SK-N-SH (cell line): ENCODE results near the gene EP300. TPM values are rescaled to one million over a fixed set of nuclear protein-coding genes. Genes with fewer than 3 reads are reported as not detected.
"Not testable (repeated sequence)": the region's sequence is repeated elsewhere in the genome, so short reads cannot be mapped to it uniquely, and the experiment has no call there.

Experiments
- CTCF ChIA-PET: fragments of 300-600, 350-600 bp; formaldehyde crosslinking; extraction: SDS; loops from one replicate; lab custom pipeline; 2021; lab: Yijun Ruan, JAX
- POLR2A ChIA-PET: fragments of 350-600 bp; sonication (Branson Sonifier 250); formaldehyde crosslinking; extraction: SDS; loops from one replicate; lab custom pipeline; 2020; ENCODE audit warnings: antibody characterized with exemption, inconsistent platforms; lab: Yijun Ruan, JAX
- DNase-seq: peaks from one replicate; pipeline ENCODE4 v3.0.0; 2012
- H2AFZ ChIP-seq: fragments of 200-600 bp; sonication (generic); 2 replicates; pipeline ENCODE4 v1.8.1; 2016; ENCODE audit warnings: antibody characterized with exemption, mild to moderate bottlenecking, low read depth
- H3F3A ChIP-seq: fragments of 200-600 bp; sonication (generic); replicated peaks from 2 replicates; pipeline ENCODE3; 2016; ENCODE audit warnings: antibody characterized with exemption, mild to moderate bottlenecking; ENCODE audit not compliant: insufficient read depth
- H3K27ac ChIP-seq, 2 experiments: fragments of 200-500 bp in 1 of 2; fragments of 200-600 bp in 1 of 2; sonication (Bioruptor generic) in 1 of 2; sonication (generic), shearing (Covaris generic) in 1 of 2; 2 replicates each; pipeline versions ENCODE4 v1.5.1 to v1.6.1; 2014 to 2016; ENCODE audit warnings: low read depth in 2 of 2, inconsistent platforms in 1 of 2, low read length in 1 of 2, mild to moderate bottlenecking in 1 of 2, mixed read lengths in 1 of 2
- H3K27me3 ChIP-seq: fragments of 200-600 bp; sonication (generic), shearing (Covaris generic); 2 replicates; pipeline ENCODE4 v1.6.1; 2016; ENCODE audit warnings: mixed run types; ENCODE audit not compliant: insufficient read depth
- H3K36me3 ChIP-seq, 2 experiments: fragments of 200-500 bp in 1 of 2; fragments of 200-600 bp in 1 of 2; sonication (Bioruptor generic) in 1 of 2; sonication (generic) in 1 of 2; replicated peaks in 1 of 2; 2 replicates each; pipeline versions ENCODE3 to v1.5.1; 2014 to 2016; ENCODE audit warnings: low read length in 1 of 2, mild to moderate bottlenecking in 1 of 2; ENCODE audit not compliant: insufficient read depth in 2 of 2, control insufficient read depth in 1 of 2
- H3K4me1 ChIP-seq, 2 experiments: fragments of 200-500 bp in 1 of 2; fragments of 200-600 bp in 1 of 2; sonication (Bioruptor generic) in 1 of 2; sonication (generic), shearing (Covaris generic) in 1 of 2; 2 replicates each; pipeline versions ENCODE4 v1.5.1 to v1.6.1; 2014 to 2016; ENCODE audit warnings: low read depth in 1 of 2, low read length in 1 of 2, mixed run types in 1 of 2; ENCODE audit not compliant: insufficient read depth in 2 of 2, control insufficient read depth in 1 of 2
- H3K4me2 ChIP-seq: fragments of 200-600 bp; sonication (generic), shearing (Covaris generic); 2 replicates; pipeline ENCODE4 v1.6.1; 2017; ENCODE audit warnings: mixed run types
- H3K4me3 ChIP-seq, 2 experiments: fragments of 200-500 bp in 1 of 2; fragments of 200-600 bp in 1 of 2; sonication (Bioruptor generic) in 1 of 2; sonication (generic), shearing (Covaris generic) in 1 of 2; 2 replicates each; pipeline versions ENCODE4 v1.5.1 to v1.8.1; 2014 to 2016; ENCODE audit warnings: low read depth in 2 of 2, inconsistent platforms in 1 of 2, low read length in 1 of 2, mild to moderate bottlenecking in 1 of 2, mixed read lengths in 1 of 2, moderate library complexity in 1 of 2
- H3K79me2 ChIP-seq: fragments of 200-600 bp; sonication (generic); 2 replicates; pipeline ENCODE4 v1.8.1; 2017; ENCODE audit warnings: mild to moderate bottlenecking; ENCODE audit not compliant: insufficient read depth
- H3K9ac ChIP-seq: fragments of 200-600 bp; sonication (generic); 2 replicates; pipeline ENCODE4 v1.6.1; 2017; ENCODE audit warnings: mixed run types
- H3K9me2 ChIP-seq: fragments of 200-600 bp; sonication (generic); 2 replicates; pipeline ENCODE4 v1.6.1; 2017; ENCODE audit warnings: mixed run types
- H3K9me3 ChIP-seq: fragments of 200-600 bp; sonication (generic); 2 replicates; pipeline ENCODE4 v1.6.1; 2017; ENCODE audit warnings: mixed run types, mild to moderate bottlenecking, moderate library complexity
- H4K20me1 ChIP-seq: fragments of 200-600 bp; sonication (generic); 2 replicates; pipeline ENCODE4 v1.6.1; 2017; ENCODE audit warnings: mild to moderate bottlenecking, mixed run types; ENCODE audit not compliant: insufficient read depth
- CHD2 ChIP-seq: fragments of 150-350 bp; IDR thresholded peaks from 2 replicates; pipeline ENCODE4 v1.6.1; 2018; ENCODE audit warnings: low read length; ENCODE audit not compliant: partially characterized antibody
- CTCF ChIP-seq: fragments of 200-600 bp; sonication (generic); IDR thresholded peaks from 2 replicates; pipeline ENCODE4 v1.6.1; 2017; ENCODE audit warnings: antibody characterized with exemption, mild to moderate bottlenecking, moderate library complexity
- EZH2phosphoT487 ChIP-seq: fragments of 200-600 bp; sonication (generic); IDR thresholded peaks from 2 replicates; pipeline ENCODE4 v1.6.1; 2017; ENCODE audit warnings: low read depth, mixed run types, mild to moderate bottlenecking, antibody characterized with exemption, moderate library complexity, borderline replicate concordance
- FOXM1 ChIP-seq: IDR thresholded peaks from 2 replicates; pipeline ENCODE4 v1.4.0; 2012; ENCODE audit warnings: low read depth, mild to moderate bottlenecking
- REST ChIP-seq: IDR thresholded peaks from 2 replicates; pipeline ENCODE4 v1.6.1; 2012; ENCODE audit warnings: mild to moderate bottlenecking, low read depth, low read length, moderate library complexity
- RFX5 ChIP-seq: IDR thresholded peaks from 2 replicates; pipeline ENCODE4 v1.6.1; 2012; ENCODE audit warnings: mild to moderate bottlenecking, improper control_type of control experiment, low read length
- RXRA ChIP-seq: IDR thresholded peaks from 2 replicates; pipeline ENCODE4 v1.4.0; 2012; ENCODE audit warnings: low read depth, mild to moderate bottlenecking, borderline replicate concordance
- SIN3A ChIP-seq: IDR thresholded peaks from 2 replicates; pipeline ENCODE4 v1.6.1; 2012; ENCODE audit warnings: low read depth, mild to moderate bottlenecking, low read length, moderate library complexity, borderline replicate concordance
- TEAD4 ChIP-seq: IDR thresholded peaks from 2 replicates; pipeline ENCODE4 v1.4.0; 2012; ENCODE audit warnings: mild to moderate bottlenecking, borderline replicate concordance; ENCODE audit not compliant: insufficient read depth
- ZBTB33 ChIP-seq: IDR thresholded peaks from 2 replicates; pipeline ENCODE4 v1.4.0; 2012; ENCODE audit warnings: low read depth, borderline replicate concordance
- WGBS: methylation state at CpG from one replicate; pipeline ENCODE4 v1.1.6; 2017; ENCODE audit warnings: low lambda C conversion rate; 5-methylcytosine and 5-hydroxymethylcytosine counted together
- polyA plus RNA-seq, 3 experiments: library from polyadenylated mRNA; depleted of rRNA; stranded (reverse); fragments of >200 nt; gene quantifications; 2 replicates each; pipeline ENCODE4 v1.2.3, GENCODE V29; 2012

EP300 gene
- polyA plus RNA-seq, 1 of the 3 experiments (the other 2 are of a cell fraction), result 7.1 TPM

GRCh38 chr22:41099036-41099435 is 6.6 kb downstream of the EP300 start:
- WGBS, result 93% methylated on average over 16 of the region's 16 CpGs
- POLR2A ChIA-PET, result no interaction called here
- Histone ChIP-seq H3K4me2 (no peak overlapping the region), H3K9me2 (no peaks in the 10 kb centered on the region), H4K20me1 (peaks cover 99% of the 10 kb centered on the region), H3K9me3 (no peaks in the 10 kb centered on the region), H3K4me1 (peaks cover 0 to 2% of the 10 kb centered on the region in 2 experiments; a peak in 3 of 4 replicates), H3K79me2 (peaks cover 100% of the 10 kb centered on the region), H3K4me3 (no peak overlapping the region), H3K27ac (no peak overlapping the region), H3K27me3 (no peaks in the 10 kb centered on the region), H2AFZ (no peak overlapping the region), H3K9ac (no peak overlapping the region), H3K36me3 (peaks cover 0 to 5% of the 10 kb centered on the region in 2 experiments), H3F3A (no peaks in the 10 kb centered on the region)
- CTCF ChIA-PET, result no interaction called here
- no peak for TF ChIP-seq ZBTB33
- no peak for TF ChIP-seq REST
- no peak for TF ChIP-seq SIN3A
- TF ChIP-seq EZH2phosphoT487, result no peak
- DNase-seq, result no peak

- Histone ChIP-seq H3K27me3 (no peaks in the 10 kb centered on the region), H3K9me2 (no peaks in the 10 kb centered on the region), H3K9ac (no peak overlapping the region), H3K4me3 (no peak overlapping the region), H3K4me1 (no peaks in the 10 kb centered on the region), H3K79me2 (peaks cover 96% of the 10 kb centered on the region), H3K36me3 (peaks cover 0 to 2% of the 10 kb centered on the region in 2 experiments), H3K27ac (no peak overlapping the region), H3K9me3 (no peaks in the 10 kb centered on the region), H2AFZ (no peak overlapping the region), H3F3A (no peaks in the 10 kb centered on the region), H4K20me1 (peaks cover 81% of the 10 kb centered on the region), H3K4me2 (no peak overlapping the region)
- no peak for DNase-seq
- POLR2A ChIA-PET, result no interaction called here
- TF ChIP-seq RXRA (no peak), RFX5 (no peak), CTCF (no peak), CHD2 (no peak), FOXM1 (no peak), TEAD4 (no peak)
- CTCF ChIA-PET, result no interaction called here
- WGBS, result 94% methylated on average over 8 of the region's 8 CpGs
Observed at GRCh38 chr22:41106122-41106968, 14.0 kb downstream of the EP300 start.

GRCh38 chr22:41106969-41107325 is 14.6 kb downstream of the EP300 start:
- H3K4me1 ChIP-seq, H3K4me2 ChIP-seq, H3K9me3 ChIP-seq, H3K27me3 ChIP-seq, H3K9ac ChIP-seq, H2AFZ ChIP-seq, H3K4me3 ChIP-seq, H3F3A ChIP-seq, H3K27ac ChIP-seq, CTCF ChIA-PET, H3K36me3 ChIP-seq, POLR2A ChIA-PET, H3K9me2 ChIP-seq, DNase-seq: not testable (repeated sequence)
- peaks cover 96% of the 10 kb centered on the region for H3K79me2 ChIP-seq
- 97% methylated on average over 5 of the region's 9 CpGs for WGBS
- peaks cover 75% of the 10 kb centered on the region for H4K20me1 ChIP-seq
